ENCODE data around the gene GDF3. TPM values are rescaled to one million over a fixed set of nuclear protein-coding genes. Genes with fewer than 3 reads are reported as not detected.
"Not testable (repeated sequence)": the region's sequence is repeated elsewhere in the genome, so short reads cannot be mapped to it uniquely, and the experiment has no call there.

Gene GDF3
- total RNA-seq, 1 donor from 2014 or later, result 1.3 TPM

- intact Hi-C loops (cut with DNase I); DNase-seq (ENCODE audit: low spot score): not testable (repeated sequence)
- ATAC-seq, result peak; percentile 34
Observed at GRCh38 chr12:7677432-7677888, 18.1 kb downstream of the GDF3 start.

- intact Hi-C loops (cut with DNase I); DNase-seq (ENCODE audit: low spot score); ATAC-seq: not testable (repeated sequence)
Observed at GRCh38 chr12:7675455-7675854, 20.1 kb downstream of the GDF3 start.

- intact Hi-C loops (cut with DNase I), result no loop called here
- DNase-seq (ENCODE audit: low spot score) (no peak), ATAC-seq (no peak)
Observed at GRCh38 chr12:7668171-7668570, 27.4 kb downstream of the GDF3 start.

- ATAC-seq (no peak), DNase-seq (ENCODE audit: low spot score) (no peak)
- intact Hi-C loops (cut with DNase I), result no loop called here
Observed at GRCh38 chr12:7667125-7667524, 28.4 kb downstream of the GDF3 start.

- no peak for DNase-seq (ENCODE audit: low spot score)
- no peak for ATAC-seq
- intact Hi-C loops (cut with DNase I), result no loop called here
Observed at GRCh38 chr12:7666595-7666994, 29.0 kb downstream of the GDF3 start.

GRCh38 chr12:7661741-7662140, 33.8 kb downstream of the GDF3 start:
- no peak for DNase-seq (ENCODE audit: low spot score)
- intact Hi-C loops (cut with DNase I), result no loop called here

GRCh38 chr12:7656121-7656520, 39.5 kb downstream of the GDF3 start:
- ATAC-seq, result no peak
- intact Hi-C loops (cut with DNase I), result no loop called here
- no peak for DNase-seq (ENCODE audit: low spot score)

More at GRCh38 chr12:7661741-7662140, 33.8 kb downstream of the GDF3 start:
- ATAC-seq, result no peak

GRCh38 chr12:7650091-7650490, 45.5 kb downstream of the GDF3 start:
- DNase-seq (ENCODE audit: low spot score), result no peak
- intact Hi-C loops (cut with DNase I), result no loop called here
- ATAC-seq, result no peak

GRCh38 chr12:7647071-7647470, 48.5 kb downstream of the GDF3 start:
- no peak for ATAC-seq
- intact Hi-C loops (cut with DNase I), result no loop called here
- DNase-seq (ENCODE audit: low spot score), result no peak

GRCh38 chr12:7646178-7646475, 49.4 kb downstream of the GDF3 start:
- intact Hi-C loops (cut with DNase I), result no loop called here
- no peak for ATAC-seq
- no peak for DNase-seq (ENCODE audit: low spot score)

- intact Hi-C loops (cut with DNase I), result no loop called here
- no peak for DNase-seq (ENCODE audit: low spot score)
- ATAC-seq, result no peak
Observed at GRCh38 chr12:7645395-7646177, 50.0 kb downstream of the GDF3 start.

GRCh38 chr12:7642876-7643309, 52.7 kb downstream of the GDF3 start:
- DNase-seq (ENCODE audit: low spot score) (no peak), ATAC-seq (no peak)
- intact Hi-C loops (cut with DNase I), result loop anchor here (5.0 kb wide), 1 partner anchor 421 kb away; no protein-coding TSS in a partner anchor

- intact Hi-C loops (cut with DNase I), result loop anchor here (5.0 kb wide), 1 partner anchor 420 kb away; no protein-coding TSS in a partner anchor
- ATAC-seq (no peak), DNase-seq (ENCODE audit: low spot score) (no peak)
Observed at GRCh38 chr12:7642287-7642686, 53.3 kb downstream of the GDF3 start.

- intact Hi-C loops (cut with DNase I), result loop anchor here (5.0 kb wide), 1 partner anchor 418 kb away; no protein-coding TSS in a partner anchor
- ATAC-seq; DNase-seq (ENCODE audit: low spot score): not testable (repeated sequence)
Observed at GRCh38 chr12:7640123-7640995, 55.2 kb downstream of the GDF3 start.

Other genes starting within 250 kb of the GDF3 start
- gene CD163, start 192.0 kb downstream of the GDF3 start, total RNA-seq, result 91.9 TPM
- gene APOBEC1, start 29.9 kb downstream of the GDF3 start, total RNA-seq, result not detected
- gene DPPA3, start 15.7 kb upstream of the GDF3 start, total RNA-seq, result not detected
- not detected for gene CLEC4C, start 51.6 kb upstream of the GDF3 start, total RNA-seq
- gene NANOGNB, start 69.4 kb upstream of the GDF3 start, total RNA-seq, result not detected
- 0.31 TPM for gene NANOG, start 93.6 kb upstream of the GDF3 start, total RNA-seq
- 7.5 TPM for gene SLC2A14, start 177.1 kb upstream of the GDF3 start, total RNA-seq
- gene SLC2A3, start 240.4 kb upstream of the GDF3 start, total RNA-seq, result 431 TPM